ENCODE data around the gene UNC50.
A peak's percentile ranks its signal among the peaks of the same experiment; 100 is the strongest.

Gene UNC50

GRCh38 chr2:98607741-98608115 lies 661 bp upstream of the UNC50 start:
- no peak for DNase-seq (ENCODE audit: low read depth, low spot score)
- H3K4me1 ChIP-seq (ENCODE audit: control insufficient read depth, insufficient read depth, low read length): 0 out of 2 replicates have a peak, but pooled peaks cover 1% of the 10 kb centered on the region
- no peak overlapping the region for H3K27ac ChIP-seq (ENCODE audit: low read length)
- no peaks in the 10 kb centered on the region for H3K27me3 ChIP-seq (ENCODE audit: control insufficient read depth, insufficient read depth, low read length)
- H3K9me3 ChIP-seq (ENCODE audit: control insufficient read depth, insufficient read depth, low read length): no peaks in the 10 kb centered on the region
- no CpG with 5 or more reads among the region's 7 CpGs for WGBS (ENCODE audit: insufficient coverage, insufficient read length)
- peak overlapping the region; percentile 64 for H3K4me3 ChIP-seq (ENCODE audit: low read length)
- H3K36me3 ChIP-seq (ENCODE audit: control insufficient read depth, insufficient read depth, low read length): peaks cover 2% of the 10 kb centered on the region; the same call in 1 of the 2 replicates

GRCh38 chr2:98608962-98609604 lies 694 bp downstream of the UNC50 start:
- Histone ChIP-seq H3K36me3 (ENCODE audit: control insufficient read depth, insufficient read depth, low read length) (peaks cover 4% of the 10 kb centered on the region; the same call in 1 of the 2 replicates), H3K27ac (ENCODE audit: low read length) (no peak overlapping the region), H3K27me3 (ENCODE audit: control insufficient read depth, insufficient read depth, low read length) (no peaks in the 10 kb centered on the region), H3K9me3 (ENCODE audit: control insufficient read depth, insufficient read depth, low read length) (no peaks in the 10 kb centered on the region), H3K4me1 (ENCODE audit: control insufficient read depth, insufficient read depth, low read length) (0 out of 2 replicates have a peak, but pooled peaks cover 1% of the 10 kb centered on the region), H3K4me3 (ENCODE audit: low read length) (peak overlapping the region; percentile 64; the same call in 1 of the 2 replicates)
- DNase-seq (ENCODE audit: low read depth, low spot score): no peak
- no CpG with 5 or more reads among the region's 29 CpGs for WGBS (ENCODE audit: insufficient coverage, insufficient read length)

GRCh38 chr2:98614024-98614739 lies 5.8 kb downstream of the UNC50 start:
- H3K36me3 ChIP-seq (ENCODE audit: control insufficient read depth, insufficient read depth, low read length): peaks cover 6% of the 10 kb centered on the region; the same call in 1 of the 2 replicates
- DNase-seq (ENCODE audit: low read depth, low spot score): no peak
- H3K9me3 ChIP-seq (ENCODE audit: control insufficient read depth, insufficient read depth, low read length): no peaks in the 10 kb centered on the region
- no CpG with 5 or more reads among the region's 9 CpGs for WGBS (ENCODE audit: insufficient coverage, insufficient read length)
- H3K27ac ChIP-seq (ENCODE audit: low read length): no peak overlapping the region
- no peaks in the 10 kb centered on the region for H3K4me1 ChIP-seq (ENCODE audit: control insufficient read depth, insufficient read depth, low read length)
- H3K4me3 ChIP-seq (ENCODE audit: low read length): no peak overlapping the region
- no peaks in the 10 kb centered on the region for H3K27me3 ChIP-seq (ENCODE audit: control insufficient read depth, insufficient read depth, low read length)

GRCh38 chr2:98615481-98615880 lies 7.1 kb downstream of the UNC50 start:
- no peaks in the 10 kb centered on the region for H3K4me1 ChIP-seq (ENCODE audit: control insufficient read depth, insufficient read depth, low read length)
- peaks cover 6% of the 10 kb centered on the region; the same call in 1 of the 2 replicates for H3K36me3 ChIP-seq (ENCODE audit: control insufficient read depth, insufficient read depth, low read length)
- H3K4me3 ChIP-seq (ENCODE audit: low read length): no peak overlapping the region
- no peak for DNase-seq (ENCODE audit: low read depth, low spot score)
- WGBS (ENCODE audit: insufficient coverage, insufficient read length): no CpG with 5 or more reads among the region's 5 CpGs
- H3K9me3 ChIP-seq (ENCODE audit: control insufficient read depth, insufficient read depth, low read length): no peaks in the 10 kb centered on the region
- no peaks in the 10 kb centered on the region for H3K27me3 ChIP-seq (ENCODE audit: control insufficient read depth, insufficient read depth, low read length)
- no peak overlapping the region for H3K27ac ChIP-seq (ENCODE audit: low read length)

- Histone ChIP-seq H3K36me3 (ENCODE audit: control insufficient read depth, insufficient read depth, low read length) (peaks cover 6% of the 10 kb centered on the region; the same call in 1 of the 2 replicates), H3K4me3 (ENCODE audit: low read length) (no peak overlapping the region)
- WGBS (ENCODE audit: insufficient coverage, insufficient read length): no CpG with 5 or more reads among the region's 5 CpGs
These were observed 8.8 kb downstream of the UNC50 start for GRCh38 chr2:98617149-98617548.

GRCh38 chr2:98623657-98624056 lies 15.3 kb downstream of the UNC50 start:
- no peak overlapping the region for H3K27ac ChIP-seq (ENCODE audit: low read length)
- no peak for DNase-seq (ENCODE audit: low read depth, low spot score)
- no peaks in the 10 kb centered on the region for H3K27me3 ChIP-seq (ENCODE audit: control insufficient read depth, insufficient read depth, low read length)
- H3K36me3 ChIP-seq (ENCODE audit: control insufficient read depth, insufficient read depth, low read length): no peaks in the 10 kb centered on the region
- H3K4me3 ChIP-seq (ENCODE audit: low read length): no peak overlapping the region
- WGBS (ENCODE audit: insufficient coverage, insufficient read length): no CpG with 5 or more reads among the region's 5 CpGs
- H3K9me3 ChIP-seq (ENCODE audit: control insufficient read depth, insufficient read depth, low read length): no peaks in the 10 kb centered on the region
- no peaks in the 10 kb centered on the region for H3K4me1 ChIP-seq (ENCODE audit: control insufficient read depth, insufficient read depth, low read length)

More at GRCh38 chr2:98617149-98617548, 8.8 kb downstream of the UNC50 start:
- no peaks in the 10 kb centered on the region for H3K9me3 ChIP-seq (ENCODE audit: control insufficient read depth, insufficient read depth, low read length)
- H3K4me1 ChIP-seq (ENCODE audit: control insufficient read depth, insufficient read depth, low read length): no peaks in the 10 kb centered on the region
- no peak for DNase-seq (ENCODE audit: low read depth, low spot score)
- no peaks in the 10 kb centered on the region for H3K27me3 ChIP-seq (ENCODE audit: control insufficient read depth, insufficient read depth, low read length)
- H3K27ac ChIP-seq (ENCODE audit: low read length): no peak overlapping the region

GRCh38 chr2:98632351-98632750 lies 24.0 kb downstream of the UNC50 start:
- no peaks in the 10 kb centered on the region for H3K9me3 ChIP-seq (ENCODE audit: control insufficient read depth, insufficient read depth, low read length)
- no peaks in the 10 kb centered on the region for H3K36me3 ChIP-seq (ENCODE audit: control insufficient read depth, insufficient read depth, low read length)
- no peaks in the 10 kb centered on the region for H3K4me1 ChIP-seq (ENCODE audit: control insufficient read depth, insufficient read depth, low read length)
- no peak overlapping the region for H3K4me3 ChIP-seq (ENCODE audit: low read length)
- DNase-seq (ENCODE audit: low read depth, low spot score): no peak
- H3K27ac ChIP-seq (ENCODE audit: low read length): no peak overlapping the region
- no CpG with 5 or more reads among the region's 3 CpGs for WGBS (ENCODE audit: insufficient coverage, insufficient read length)
- H3K27me3 ChIP-seq (ENCODE audit: control insufficient read depth, insufficient read depth, low read length): no peaks in the 10 kb centered on the region

GRCh38 chr2:98634406-98635092 lies 26.2 kb downstream of the UNC50 start:
- H3K27me3 ChIP-seq (ENCODE audit: control insufficient read depth, insufficient read depth, low read length): no peaks in the 10 kb centered on the region
- peak; percentile 37 for DNase-seq (ENCODE audit: low read depth, low spot score)
- H3K36me3 ChIP-seq (ENCODE audit: control insufficient read depth, insufficient read depth, low read length): no peaks in the 10 kb centered on the region
- no peak overlapping the region for H3K27ac ChIP-seq (ENCODE audit: low read length)
- no CpG with 5 or more reads among the region's 9 CpGs for WGBS (ENCODE audit: insufficient coverage, insufficient read length)
- H3K4me1 ChIP-seq (ENCODE audit: control insufficient read depth, insufficient read depth, low read length): no peaks in the 10 kb centered on the region
- no peak overlapping the region for H3K4me3 ChIP-seq (ENCODE audit: low read length)
- no peaks in the 10 kb centered on the region for H3K9me3 ChIP-seq (ENCODE audit: control insufficient read depth, insufficient read depth, low read length)

- no peak overlapping the region for H3K4me3 ChIP-seq (ENCODE audit: low read length)
- no peak overlapping the region for H3K27ac ChIP-seq (ENCODE audit: low read length)
- WGBS (ENCODE audit: insufficient coverage, insufficient read length): no CpG with 5 or more reads among the region's 10 CpGs
These were observed 29.2 kb downstream of the UNC50 start for GRCh38 chr2:98637401-98638147.

GRCh38 chr2:98643496-98644100 lies 35.2 kb downstream of the UNC50 start:
- Histone ChIP-seq H3K27ac (ENCODE audit: low read length) (no peak overlapping the region), H3K4me3 (ENCODE audit: low read length) (no peak overlapping the region), H3K4me1 (ENCODE audit: control insufficient read depth, insufficient read depth, low read length) (no peaks in the 10 kb centered on the region), H3K27me3 (ENCODE audit: control insufficient read depth, insufficient read depth, low read length) (no peaks in the 10 kb centered on the region), H3K9me3 (ENCODE audit: control insufficient read depth, insufficient read depth, low read length) (no peaks in the 10 kb centered on the region), H3K36me3 (ENCODE audit: control insufficient read depth, insufficient read depth, low read length) (no peaks in the 10 kb centered on the region)
- no CpG with 5 or more reads among the region's 5 CpGs for WGBS (ENCODE audit: insufficient coverage, insufficient read length)
- no peak for DNase-seq (ENCODE audit: low read depth, low spot score)

More at GRCh38 chr2:98637401-98638147, 29.2 kb downstream of the UNC50 start:
- Histone ChIP-seq H3K36me3 (ENCODE audit: control insufficient read depth, insufficient read depth, low read length) (no peaks in the 10 kb centered on the region), H3K9me3 (ENCODE audit: control insufficient read depth, insufficient read depth, low read length) (no peaks in the 10 kb centered on the region), H3K4me1 (ENCODE audit: control insufficient read depth, insufficient read depth, low read length) (no peaks in the 10 kb centered on the region), H3K27me3 (ENCODE audit: control insufficient read depth, insufficient read depth, low read length) (no peaks in the 10 kb centered on the region)
- no peak for DNase-seq (ENCODE audit: low read depth, low spot score)

All from iPS DF 6.9 (cell line).